Fibroblast of upper back skin (primary cell): ENCODE results near the gene ACAP3.

Experiments
- DNase-seq: peaks from one replicate; pipeline ENCODE4 v3.0.0-alpha.2; 2013

Gene ACAP3

GRCh38 chr1:1284221-1285101 lies 23.3 kb downstream of the ACAP3 start:
- no peak for DNase-seq

DNA sequence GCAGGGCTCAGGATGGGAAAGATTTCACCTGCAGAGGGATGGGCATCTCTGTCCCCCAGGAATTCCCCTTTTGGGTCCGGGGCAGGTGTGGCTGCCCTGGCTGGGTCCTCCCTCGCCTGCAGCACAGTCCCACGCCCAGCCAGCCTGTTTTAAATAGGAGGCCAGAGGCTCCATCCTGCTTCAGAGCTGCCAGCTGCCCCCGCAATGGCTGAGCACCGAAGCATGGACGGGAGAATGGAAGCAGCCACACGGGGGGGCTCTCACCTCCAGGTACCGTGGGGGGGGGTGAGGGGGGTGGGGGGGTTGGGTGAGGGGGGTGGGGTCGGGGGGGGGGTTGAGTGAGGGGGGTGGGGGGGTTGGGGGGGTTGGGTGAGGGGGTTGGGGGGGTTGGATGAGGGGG lies 23.9 kb downstream of the ACAP3 start:
- DNase-seq: no peak

GRCh38 chr1:1282998-1283397 lies 24.7 kb downstream of the ACAP3 start:
- no peak for DNase-seq

- no peak for DNase-seq
Observed at GRCh38 chr1:1281533-1282321, 26.0 kb downstream of the ACAP3 start.

DNA sequence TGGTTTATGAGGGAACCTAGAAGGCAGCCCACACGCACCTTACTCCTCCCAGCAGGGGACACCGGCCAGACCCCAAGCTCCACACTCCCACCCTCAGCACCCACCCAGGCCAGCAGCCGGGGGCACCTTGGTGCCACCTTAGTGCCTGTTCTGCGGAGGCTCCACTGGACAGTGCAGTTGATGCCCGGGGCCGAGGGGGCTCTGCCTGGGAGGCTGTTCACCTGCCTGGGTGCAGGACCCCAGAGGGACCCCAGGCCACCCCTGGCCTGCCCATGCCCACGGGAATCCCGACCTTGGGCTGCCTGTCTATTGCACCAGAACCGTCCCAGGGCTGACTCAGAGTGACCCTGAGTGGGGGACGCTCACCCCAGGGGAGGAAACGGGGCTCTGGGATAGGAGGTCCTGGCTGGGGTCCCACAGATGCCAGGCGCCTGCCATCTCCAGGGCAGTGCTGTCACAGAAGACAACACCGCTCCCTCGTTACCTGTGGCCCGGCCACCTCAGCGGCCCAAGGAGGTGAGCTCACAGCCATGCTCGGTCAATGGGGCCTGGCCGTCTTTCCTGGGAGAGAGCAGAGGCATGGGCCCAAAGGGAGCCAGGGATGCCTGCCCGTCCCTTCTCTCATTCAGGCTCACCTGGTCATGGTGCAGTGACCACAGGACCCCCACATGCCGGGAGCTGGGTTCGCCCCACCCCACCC lies 26.8 kb downstream of the ACAP3 start:
- no peak for DNase-seq

DNA sequence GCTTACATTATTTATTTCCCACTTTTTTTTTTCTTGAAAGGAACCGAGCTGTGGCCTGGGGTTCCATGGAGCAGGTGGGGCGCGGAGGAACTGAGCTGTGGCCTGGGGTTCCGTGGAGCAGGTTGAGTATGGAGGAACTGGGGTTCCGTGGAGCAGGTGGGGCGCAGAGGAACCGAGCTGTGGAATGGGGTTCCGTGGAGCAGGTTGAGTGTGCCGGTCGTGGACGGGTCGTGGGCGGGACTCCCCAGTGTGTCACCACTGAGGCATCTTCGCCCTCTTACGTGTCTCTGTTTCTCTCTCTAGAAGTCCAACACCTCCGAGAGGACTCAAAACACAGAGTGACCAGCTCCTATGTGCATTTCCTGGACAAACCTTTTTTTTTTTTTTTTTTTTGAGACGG lies 28.7 kb downstream of the ACAP3 start:
- DNase-seq: no peak

GRCh38 chr1:1278620-1279019 lies 29.1 kb downstream of the ACAP3 start:
- DNase-seq: no peak

DNA sequence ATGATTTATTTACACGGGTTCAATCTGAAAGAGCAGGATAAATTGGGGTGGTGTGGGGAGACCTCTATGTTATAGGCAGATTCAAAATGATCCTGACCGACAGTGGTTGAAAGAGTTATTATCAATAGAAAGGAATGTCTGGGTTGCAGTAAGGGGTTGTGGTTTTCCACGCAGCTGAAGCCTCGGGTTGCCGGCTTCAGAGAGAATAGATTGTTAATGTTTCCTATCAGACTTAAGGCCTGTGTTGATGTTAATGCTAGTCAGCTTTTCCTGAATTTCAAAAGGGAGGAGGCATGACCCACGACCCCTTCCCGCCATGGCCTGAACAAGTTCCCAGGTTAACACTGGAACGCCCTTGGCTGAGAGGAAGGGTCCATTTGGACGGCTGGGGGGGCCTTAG lies 31.9 kb downstream of the ACAP3 start:
- peak; percentile 33 for DNase-seq

DNA sequence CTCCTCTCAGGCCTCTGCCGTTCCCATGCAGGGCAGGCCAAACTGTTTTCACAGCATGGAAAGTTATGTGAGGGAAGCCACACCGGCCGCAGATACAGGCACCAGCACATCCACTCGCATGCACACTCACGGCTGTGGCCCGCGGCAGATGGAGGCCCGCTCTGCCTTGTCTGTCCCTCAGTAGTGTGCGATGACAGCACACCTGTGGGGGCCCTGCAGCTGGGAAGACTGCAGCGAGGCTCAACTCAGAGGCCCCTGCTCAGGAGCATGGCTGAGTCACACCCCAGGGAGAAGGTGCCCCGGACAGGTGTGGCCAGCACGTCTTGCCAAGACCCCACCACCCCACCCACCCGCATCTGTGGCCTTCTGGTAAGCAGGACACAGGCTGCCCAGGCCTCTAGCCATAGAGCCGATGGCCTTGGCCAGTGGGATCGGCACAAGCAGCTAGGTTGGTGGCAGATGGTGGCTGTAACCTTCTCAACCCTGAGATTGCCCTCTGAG lies 32.7 kb downstream of the ACAP3 start:
- DNase-seq: no peak

DNA sequence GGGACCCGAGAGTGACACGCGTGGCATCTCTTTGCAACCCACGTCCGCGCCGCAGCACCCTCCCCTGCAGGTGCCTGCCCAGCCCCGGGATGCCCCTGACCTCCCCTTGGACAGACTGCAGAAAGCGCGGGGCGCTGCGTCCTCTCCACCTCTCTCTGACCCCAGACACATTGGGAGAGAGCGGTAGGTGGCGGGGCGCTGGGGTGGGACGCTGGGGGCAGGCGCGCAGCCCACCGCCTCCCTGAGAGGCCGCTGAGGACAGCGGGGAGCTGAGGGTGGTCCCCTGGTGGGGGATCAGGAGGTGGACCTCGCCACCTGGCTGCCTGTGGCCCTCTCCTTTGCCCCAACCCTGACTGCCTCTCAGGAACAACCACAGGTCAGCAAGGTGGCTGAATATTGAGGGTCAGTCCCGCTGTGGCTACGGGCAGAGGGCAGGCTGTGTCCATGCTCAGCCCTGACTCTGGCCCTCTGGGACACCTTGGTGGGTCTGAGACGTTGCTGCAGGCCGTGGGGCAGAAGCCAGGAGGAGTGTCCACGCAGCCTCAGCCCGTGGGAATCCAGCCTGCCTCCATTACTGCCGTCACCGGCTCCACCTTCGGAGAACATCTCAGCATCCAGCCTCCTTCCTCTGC lies 33.3 kb downstream of the ACAP3 start:
- no peak for DNase-seq

GRCh38 chr1:1273512-1274298 lies 34.0 kb downstream of the ACAP3 start, which contains the start of gene UBE2J2:
Gene UBE2J2 (minus strand): TSS chr1:1273854. CDS start chr1:1267992, 5,862 bp downstream.
- peak; percentile 88 for DNase-seq

DNA sequence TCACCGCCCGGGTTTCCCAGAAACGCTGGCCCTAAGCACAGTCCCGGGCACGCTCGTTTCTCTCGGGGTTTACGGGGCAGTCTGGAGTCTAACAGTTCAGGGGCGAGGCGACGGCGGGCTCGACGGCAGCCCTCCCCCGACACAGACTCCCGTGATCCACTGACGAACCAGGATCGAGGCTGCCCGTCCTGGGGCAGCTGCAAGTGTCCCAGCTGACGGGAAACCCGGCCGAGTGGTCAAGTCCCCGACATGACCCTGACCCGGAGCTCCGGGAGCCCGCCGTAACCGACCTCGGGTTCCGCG lies 34.6 kb downstream of the ACAP3 start:
- no peak for DNase-seq

DNA sequence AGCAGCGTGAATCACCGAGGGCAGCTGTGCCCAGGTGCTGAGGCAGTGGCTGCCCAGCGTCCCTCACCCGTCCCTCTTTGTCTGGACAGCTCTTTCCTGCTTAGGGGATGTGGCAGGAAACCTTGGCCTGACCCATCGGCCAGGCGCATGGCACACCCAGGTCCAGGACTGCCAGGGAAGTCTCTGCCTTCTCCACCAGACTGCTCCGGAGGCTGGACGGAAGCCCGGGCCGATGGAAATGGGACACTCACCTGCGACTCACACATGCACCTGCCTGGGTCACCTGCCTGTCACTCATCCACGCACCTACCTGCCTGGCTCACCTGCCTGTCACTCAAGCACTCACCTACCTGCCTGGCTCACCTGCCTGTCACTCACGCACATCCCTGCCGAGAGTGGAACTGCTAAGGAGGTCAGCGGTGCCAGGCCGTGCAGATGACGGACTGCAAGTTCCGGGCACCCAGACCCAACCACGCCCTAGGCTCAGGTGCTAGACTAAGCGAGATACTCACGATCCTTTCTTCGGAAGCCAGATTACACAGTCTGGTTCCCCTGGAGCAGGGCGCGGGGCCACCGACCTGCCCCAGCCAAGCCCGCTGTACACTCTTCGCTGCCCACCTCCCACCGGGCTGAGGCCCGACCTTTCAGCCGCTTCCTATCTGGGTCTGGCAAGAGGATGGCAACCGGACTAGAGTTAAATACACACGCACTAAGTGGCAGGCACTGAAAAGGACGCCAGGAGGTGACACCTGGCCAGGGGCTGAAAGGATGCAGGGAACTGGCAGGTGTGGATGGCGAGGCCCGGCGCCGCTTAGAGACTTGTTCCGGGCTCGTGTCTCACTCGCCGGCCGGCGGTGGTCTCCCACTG lies 35.2 kb downstream of the ACAP3 start:
- no peak for DNase-seq

- no peak for DNase-seq
Observed at GRCh38 chr1:1270813-1271212, 36.9 kb downstream of the ACAP3 start.

DNA sequence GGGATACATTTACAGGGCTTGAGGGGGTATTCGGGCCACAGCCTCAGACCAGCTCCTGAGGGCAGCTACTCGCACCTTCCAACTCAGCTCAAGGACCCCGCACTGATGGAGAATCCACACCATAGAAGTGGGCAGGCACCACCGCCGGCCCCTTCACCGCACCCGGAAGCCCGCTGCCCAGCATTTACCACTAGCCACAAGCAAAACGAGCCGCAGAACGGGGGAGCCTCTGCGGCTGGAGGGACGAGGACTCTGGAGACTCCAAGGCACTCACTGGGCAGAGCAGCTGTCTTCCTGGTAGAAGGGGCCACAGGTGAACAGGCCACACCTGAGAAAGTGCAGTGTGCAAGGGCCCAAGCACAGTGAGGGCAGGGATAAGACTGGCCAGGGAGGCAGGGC lies 39.4 kb downstream of the ACAP3 start:
- DNase-seq: no peak

DNA sequence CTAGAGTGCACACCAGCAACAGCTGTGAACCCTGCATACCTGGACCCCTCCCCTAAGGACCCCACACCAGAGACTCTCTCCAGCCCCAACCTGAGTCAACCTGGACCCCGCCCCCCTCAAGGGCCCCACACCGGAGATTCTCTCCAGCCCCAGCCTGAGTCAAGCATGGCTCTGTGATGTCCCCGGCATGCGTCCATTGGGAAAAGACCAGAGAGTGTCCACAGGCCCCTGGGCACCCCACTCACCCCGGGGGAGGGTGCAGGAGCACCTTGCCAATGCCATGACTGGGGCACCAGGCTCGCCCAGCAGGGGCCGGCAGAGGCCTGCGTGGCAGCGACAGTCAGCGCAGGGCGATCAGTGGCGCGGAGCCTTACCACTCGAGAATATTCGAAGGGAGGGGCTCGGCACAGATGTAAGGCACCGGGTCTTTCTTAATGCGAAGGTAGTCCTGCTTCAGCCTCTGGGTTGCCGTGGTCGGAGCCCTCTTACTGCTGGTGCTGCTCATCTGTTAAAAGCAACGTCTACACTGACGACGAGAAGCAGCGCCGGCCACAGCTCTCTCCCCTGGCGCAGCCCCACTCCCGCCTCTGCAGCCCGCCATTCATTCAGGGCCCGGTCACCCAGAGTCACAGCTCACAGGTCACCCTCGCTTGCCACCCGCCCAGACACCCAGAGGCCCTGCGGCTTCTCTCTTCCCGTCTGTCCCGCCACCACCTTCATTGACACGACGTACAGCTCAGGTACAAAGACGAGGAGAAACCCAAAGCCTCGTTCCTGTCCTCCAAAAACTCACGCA lies 40.0 kb downstream of the ACAP3 start:
- DNase-seq: no peak

DNA sequence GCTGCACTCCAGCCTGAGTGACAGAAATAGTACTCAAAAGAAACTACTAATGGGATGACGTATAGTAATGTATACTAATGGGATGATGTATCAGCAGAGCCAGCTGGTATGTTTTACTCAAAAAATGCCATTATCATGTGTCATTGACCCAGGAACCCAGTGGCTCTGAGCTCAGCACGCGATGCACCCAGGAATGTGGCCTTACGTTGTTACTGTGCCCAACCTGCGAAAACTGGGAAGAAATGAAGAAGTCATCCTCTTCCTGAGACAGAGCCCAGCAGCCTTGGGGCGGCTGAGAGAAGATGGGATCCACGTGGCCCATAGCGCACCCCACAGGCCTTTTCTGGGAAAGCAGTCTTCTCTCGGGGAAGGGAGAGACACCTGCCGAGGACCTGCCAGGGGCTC lies 42.9 kb downstream of the ACAP3 start:
- peak; percentile 99 for DNase-seq

DNA sequence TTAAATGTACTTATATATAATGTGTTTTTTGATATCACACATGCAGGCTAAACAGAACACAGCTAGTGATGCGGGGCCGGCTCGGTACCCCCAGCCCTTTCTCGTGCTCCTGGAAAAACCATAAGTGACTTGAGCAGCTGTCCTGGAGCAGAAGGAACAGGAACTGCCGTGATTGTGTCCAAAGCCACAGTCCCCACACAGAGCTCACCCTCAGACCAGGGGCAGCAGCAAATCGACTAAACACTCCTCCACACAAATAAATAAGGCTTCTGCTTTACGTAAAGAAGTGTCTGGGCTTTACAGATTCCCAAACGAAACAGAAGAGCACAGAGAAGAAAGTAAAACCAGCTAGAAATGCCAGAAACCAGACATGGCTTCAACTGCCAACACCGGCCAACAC lies 43.7 kb downstream of the ACAP3 start:
- DNase-seq: no peak

DNA sequence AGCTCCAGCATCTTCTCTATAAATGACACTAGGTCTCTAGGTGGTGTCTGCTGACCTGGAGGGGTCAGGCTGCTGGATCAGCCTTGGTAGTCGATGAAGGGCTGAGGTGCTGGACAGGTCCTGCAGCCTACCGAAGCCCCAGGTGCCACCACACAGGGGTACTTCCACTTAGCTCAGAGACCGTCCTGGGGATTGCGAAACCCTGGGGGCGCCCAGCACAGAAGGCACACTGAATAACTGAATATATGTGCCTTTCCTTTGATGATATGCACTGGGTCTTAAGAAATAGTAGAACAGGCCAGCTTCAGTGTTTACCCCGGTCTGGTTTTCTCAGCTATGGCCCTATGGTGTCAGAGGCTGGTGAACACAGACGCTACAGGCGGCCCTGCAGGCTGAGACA lies 45.0 kb downstream of the ACAP3 start:
- no peak for DNase-seq

GRCh38 chr1:1262071-1262470 lies 45.7 kb downstream of the ACAP3 start:
- no peak for DNase-seq
